Measurements from ENCODE around the gene MXRA7. TPM values are rescaled to one million over a fixed set of nuclear protein-coding genes. Genes with fewer than 3 reads are reported as not detected.

MXRA7 gene
- total and polyA plus RNA-seq, 2 of the 4 experiments (the other 2 are of a cell fraction): 168 to 231 TPM

DNA sequence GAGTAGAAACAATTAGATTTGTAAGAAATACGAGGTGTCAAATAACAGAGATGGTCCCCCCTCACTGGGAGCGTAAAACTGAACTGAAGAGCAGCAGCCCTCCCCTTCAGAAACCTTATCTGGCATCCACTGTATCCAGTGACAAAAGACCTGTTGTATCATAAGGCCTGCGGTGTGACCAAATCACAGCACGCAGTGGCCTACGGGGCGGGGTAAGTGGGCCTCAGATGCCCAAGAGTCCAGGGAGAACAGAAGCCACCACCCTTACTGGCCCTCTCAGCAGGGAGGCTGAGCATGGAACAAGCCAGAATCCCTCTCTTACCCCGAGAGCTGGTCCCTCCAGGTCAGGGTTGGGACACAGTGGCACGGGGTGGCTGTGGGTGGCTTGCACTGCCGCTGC, 10.2 kb upstream of the MXRA7 start:
- peaks cover 37 to 71% of the 10 kb centered on the region in 2 experiments for H3K79me1 ChIP-seq (ENCODE audit: low read depth in 1 of 2, low read length in 2 of 2)
- CTCF ChIA-PET: no interaction called here
- peaks cover 57% of the 10 kb centered on the region for H3K36me3 ChIP-seq (ENCODE audit: control insufficient read depth, insufficient read depth, low read length)
- POLR2A ChIA-PET (ENCODE audit: unreplicated experiment): interaction anchor here (0.5 kb wide), 1 partner anchor 32 kb away, joined by 3 read pairs; no protein-coding TSS in a partner anchor
- no peak overlapping the region for H4K8ac ChIP-seq (ENCODE audit: low read depth in 2 of 2, low read length in 2 of 2)
- peaks cover 47% of the 10 kb centered on the region for H4K20me1 ChIP-seq (ENCODE audit: insufficient read depth, low read length)
- H2BK15ac ChIP-seq (ENCODE audit: low read depth, low read length): no peak overlapping the region
- no peak overlapping the region for H3K9ac ChIP-seq (ENCODE audit: low read depth, low read length)
- no peak overlapping the region for H3K4me2 ChIP-seq (ENCODE audit: low read depth, low read length)
- no peak overlapping the region for H2BK120ac ChIP-seq (ENCODE audit: low read depth, low read length)
- H2AK9ac ChIP-seq (replicated peaks; ENCODE audit: low read depth, low read length, poor library complexity): no peak overlapping the region
- peaks cover 4% of the 10 kb centered on the region for H3K9me1 ChIP-seq (ENCODE audit: insufficient read depth, low read length)
- peaks cover 7% of the 10 kb centered on the region for H3K4me1 ChIP-seq (ENCODE audit: control insufficient read depth, insufficient read depth, low read length)
- no peak overlapping the region for H2BK5ac ChIP-seq (ENCODE audit: low read depth, low read length, poor library complexity, severe bottlenecking)
- no peak overlapping the region for H3K14ac ChIP-seq (replicated peaks; ENCODE audit: low read depth, low read length)
- dilution Hi-C loops (cut with HindIII; ENCODE audit: low sequenced_read_pairs, unreplicated experiment): no loop called here
- no peak overlapping the region for H2AK5ac ChIP-seq (ENCODE audit: low read depth, low read length)
- no peak overlapping the region for H3K56ac ChIP-seq (ENCODE audit: extremely low read depth, insufficient read depth, low read length)
- no peak overlapping the region for H3K4ac ChIP-seq (ENCODE audit: low read depth, low read length)
- TF ChIP-seq, protein P1, sequence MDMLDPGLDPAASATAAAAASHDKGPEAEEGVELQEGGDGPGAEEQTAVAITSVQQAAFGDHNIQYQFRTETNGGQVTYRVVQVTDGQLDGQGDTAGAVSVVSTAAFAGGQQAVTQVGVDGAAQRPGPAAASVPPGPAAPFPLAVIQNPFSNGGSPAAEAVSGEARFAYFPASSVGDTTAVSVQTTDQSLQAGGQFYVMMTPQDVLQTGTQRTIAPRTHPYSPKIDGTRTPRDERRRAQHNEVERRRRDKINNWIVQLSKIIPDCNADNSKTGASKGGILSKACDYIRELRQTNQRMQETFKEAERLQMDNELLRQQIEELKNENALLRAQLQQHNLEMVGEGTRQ (IDR thresholded peaks at IDR 0.05; ENCODE audit: low read depth, low read length): no peak
- no peak for TF ChIP-seq CHD1 (IDR thresholded peaks at IDR 0.05; ENCODE audit: low read depth, low read length)
- TF ChIP-seq SMC3 (IDR thresholded peaks at IDR 0.05; ENCODE audit: low read depth, low read length): no peak
- no peak for TF ChIP-seq RAD21 (IDR thresholded peaks at IDR 0.05; ENCODE audit: low read length)
- no peak for TF ChIP-seq POLR2A (IDR thresholded peaks at IDR 0.05; ENCODE audit: low read depth, low read length)
- TF ChIP-seq MAFK (IDR thresholded peaks at IDR 0.05; ENCODE audit: low read depth, low read length): no peak
- no peak for TF ChIP-seq NFE2L2 (IDR thresholded peaks at IDR 0.05; ENCODE audit: low read depth, low read length)
- in situ Hi-C loops (cut with MboI; ENCODE audit: low sequenced_read_pairs): no loop called here
- no peaks in the 10 kb centered on the region for H3K9me3 ChIP-seq (ENCODE audit: control insufficient read depth, insufficient read depth, low read length)
- H3K27me3 ChIP-seq (ENCODE audit: control insufficient read depth, insufficient read depth, low read length): no peaks in the 10 kb centered on the region
- DNase-seq (no peak), ATAC-seq (ENCODE audit: low read depth) (no peak)
- H4K91ac ChIP-seq (ENCODE audit: insufficient read depth, low read depth, low read length): no peak overlapping the region
- no peak overlapping the region for H3K4me3 ChIP-seq (ENCODE audit: insufficient read depth, low read depth, low read length)
- no TSS peak for BruUV-seq (replicated peaks)
- H3K23ac ChIP-seq (ENCODE audit: low read depth, low read length): no peak overlapping the region
- no peak overlapping the region for H3K18ac ChIP-seq (ENCODE audit: low read depth, low read length)
- no peak overlapping the region for H3K27ac ChIP-seq (ENCODE audit: insufficient read depth, low read length)
- H2AFZ ChIP-seq (replicated peaks; ENCODE audit: low read length, poor library complexity): no peak overlapping the region
- no peak overlapping the region for H4K5ac ChIP-seq (ENCODE audit: low read depth, low read length)
- H2BK20ac ChIP-seq (ENCODE audit: low read depth, low read length): no peak overlapping the region
- intact Hi-C loops (cut with micrococcal nuclease): no loop called here
- WGBS, 2 experiments (ENCODE audit: extremely low coverage in 2 of 2, insufficient read length in 1 of 2): no CpG with 5 or more reads among the region's 9 CpGs

Data from IMR-90 (cell line).